CD4-positive, alpha-beta T cell treated with Interleukin-15 for 4 hours (primary cell): ENCODE data around the gene SMYD2.
"Not testable (repeated sequence)": the region's sequence is repeated elsewhere in the genome, so short reads cannot be mapped to it uniquely, and the experiment has no call there.

Source experiments
- DNase-seq: peaks from one replicate; pipeline ENCODE4 v3.0.0-alpha.2; 2020; ENCODE audit warnings: low spot score

SMYD2 gene

GRCh38 chr1:214271995-214272731 lies 8.8 kb upstream of the SMYD2 start:
- no peak for DNase-seq

GRCh38 chr1:214272964-214273533 lies 7.9 kb upstream of the SMYD2 start:
- DNase-seq = no peak

- not testable (repeated sequence) for DNase-seq
Measured at GRCh38 chr1:214275700-214276099, 5.3 kb upstream of the SMYD2 start.

GRCh38 chr1:214276786-214277185 lies 4.2 kb upstream of the SMYD2 start:
- DNase-seq = no peak

GRCh38 chr1:214277704-214278635 lies 3.0 kb upstream of the SMYD2 start:
- DNase-seq = no peak

- DNase-seq = no peak
Measured at GRCh38 chr1:214280386-214281020, 456 bp upstream of the SMYD2 start.

- DNase-seq = no peak
Measured at GRCh38 chr1:214281720-214282629, 1.0 kb downstream of the SMYD2 start.

- DNase-seq = no peak
Measured at GRCh38 chr1:214282630-214283242, 1.8 kb downstream of the SMYD2 start.

- DNase-seq = no peak
Measured at GRCh38 chr1:214285610-214286440, 4.9 kb downstream of the SMYD2 start.

- no peak for DNase-seq
Measured at GRCh38 chr1:214287884-214288283, 6.9 kb downstream of the SMYD2 start.

GRCh38 chr1:214289574-214290272 lies 8.8 kb downstream of the SMYD2 start:
- DNase-seq = no peak

GRCh38 chr1:214290424-214291037 lies 9.6 kb downstream of the SMYD2 start:
- DNase-seq = no peak

GRCh38 chr1:214292322-214292721 lies 11.4 kb downstream of the SMYD2 start:
- no peak for DNase-seq

- DNase-seq = no peak
Measured at GRCh38 chr1:214295934-214296333, 15.0 kb downstream of the SMYD2 start.

GRCh38 chr1:214296860-214297745 lies 16.1 kb downstream of the SMYD2 start:
- no peak for DNase-seq

- DNase-seq = no peak
Measured at GRCh38 chr1:214300149-214300780, 19.3 kb downstream of the SMYD2 start.

- DNase-seq = no peak
Measured at GRCh38 chr1:214301526-214301925, 20.6 kb downstream of the SMYD2 start.
